Measurements from ENCODE around the gene INO80E. TPM values are rescaled to one million over a fixed set of nuclear protein-coding genes. Genes with fewer than 3 reads are reported as not detected.

The INO80E gene
- total RNA-seq, 1 experiment from 2014 or later = 89.8 TPM

DNA sequence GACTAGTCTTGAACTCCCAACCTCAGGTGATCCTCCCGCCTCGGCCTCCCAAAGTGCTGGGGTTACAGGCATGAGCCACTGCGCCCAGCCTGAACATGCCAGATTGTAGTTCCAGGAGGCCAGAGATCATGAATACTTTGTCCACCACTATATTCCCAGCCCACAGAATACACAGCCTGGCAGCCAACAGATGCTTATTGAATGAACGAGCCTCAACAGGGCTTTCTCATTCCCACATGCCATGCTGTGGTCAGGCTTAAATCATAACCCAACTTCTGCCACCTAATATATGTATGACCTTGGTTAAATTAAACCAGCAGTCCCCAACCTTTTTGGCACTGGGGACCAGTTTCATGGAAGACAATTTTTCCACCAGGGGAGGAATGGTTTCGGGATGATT, 37.3 kb upstream of the INO80E start:
- no peaks in the 10 kb centered on the region for H3K36me3 ChIP-seq (ENCODE audit: control insufficient read depth in 1 of 2, insufficient read depth in 2 of 2, low read length in 2 of 2)
- intact Hi-C loops (cut with micrococcal nuclease) = no loop called here
- CTCF ChIA-PET = interaction anchor here (0.7 kb wide), 1 partner anchor 44 kb away, joined by 3 read pairs; no protein-coding TSS in a partner anchor
- peaks cover 11 to 24% of the 10 kb centered on the region in 2 experiments for H3K4me1 ChIP-seq (ENCODE audit: control insufficient read depth in 1 of 2, insufficient read depth in 2 of 2, low read length in 2 of 2)
- no peaks in the 10 kb centered on the region for H3K79me2 ChIP-seq (ENCODE audit: insufficient read depth, low read length)
- H3K27me3 ChIP-seq (ENCODE audit: insufficient read depth, low read length) = no peaks in the 10 kb centered on the region
- ATAC-seq (no peak), DNase-seq (ENCODE audit: low read depth, low spot score) (no peak)
- no peak overlapping the region for H3K27ac ChIP-seq (ENCODE audit: low read depth, low read length)
- BruUV-seq (replicated peaks) = no TSS peak
- no peak overlapping the region for H3K4me3 ChIP-seq (replicated peaks in 1 of 2; ENCODE audit: low read depth in 1 of 2, low read length in 2 of 2)
- H3K4me2 ChIP-seq (ENCODE audit: low read length) = no peak overlapping the region
- TF ChIP-seq EZH2phosphoT487 (IDR thresholded peaks at IDR 0.05; ENCODE audit: borderline replicate concordance) (no peak), SP1 (IDR thresholded peaks at IDR 0.05; ENCODE audit: low read depth) (no peak), JUND (IDR thresholded peaks at IDR 0.05) (no peak), YY1 (IDR thresholded peaks at IDR 0.05; ENCODE audit: extremely low read depth, insufficient replicate concordance, low read depth, low read length) (no peak), EGR1 (IDR thresholded peaks at IDR 0.05; ENCODE audit: low read depth) (no peak), TCF7L2 (IDR thresholded peaks at IDR 0.05; ENCODE audit: borderline replicate concordance, extremely low read depth, insufficient read depth, insufficient read length) (no peak), RAD21 (IDR thresholded peaks at IDR 0.05; ENCODE audit: low read depth) (no peak), ZFX (IDR thresholded peaks at IDR 0.05) (no peak), ZNF274 (IDR thresholded peaks at IDR 0.05; ENCODE audit: low read depth, low read length) (no peak), ELF1 (IDR thresholded peaks at IDR 0.05; ENCODE audit: borderline replicate concordance, low read depth) (no peak), POLR2A (IDR thresholded peaks at IDR 0.05; ENCODE audit: borderline replicate concordance, extremely low read depth, insufficient read depth, insufficient read length) (no peak), SRF (IDR thresholded peaks at IDR 0.05; ENCODE audit: low read depth) (no peak), SIN3A (IDR thresholded peaks at IDR 0.05; ENCODE audit: low read depth) (no peak)
- TF ChIP-seq, protein P1, sequence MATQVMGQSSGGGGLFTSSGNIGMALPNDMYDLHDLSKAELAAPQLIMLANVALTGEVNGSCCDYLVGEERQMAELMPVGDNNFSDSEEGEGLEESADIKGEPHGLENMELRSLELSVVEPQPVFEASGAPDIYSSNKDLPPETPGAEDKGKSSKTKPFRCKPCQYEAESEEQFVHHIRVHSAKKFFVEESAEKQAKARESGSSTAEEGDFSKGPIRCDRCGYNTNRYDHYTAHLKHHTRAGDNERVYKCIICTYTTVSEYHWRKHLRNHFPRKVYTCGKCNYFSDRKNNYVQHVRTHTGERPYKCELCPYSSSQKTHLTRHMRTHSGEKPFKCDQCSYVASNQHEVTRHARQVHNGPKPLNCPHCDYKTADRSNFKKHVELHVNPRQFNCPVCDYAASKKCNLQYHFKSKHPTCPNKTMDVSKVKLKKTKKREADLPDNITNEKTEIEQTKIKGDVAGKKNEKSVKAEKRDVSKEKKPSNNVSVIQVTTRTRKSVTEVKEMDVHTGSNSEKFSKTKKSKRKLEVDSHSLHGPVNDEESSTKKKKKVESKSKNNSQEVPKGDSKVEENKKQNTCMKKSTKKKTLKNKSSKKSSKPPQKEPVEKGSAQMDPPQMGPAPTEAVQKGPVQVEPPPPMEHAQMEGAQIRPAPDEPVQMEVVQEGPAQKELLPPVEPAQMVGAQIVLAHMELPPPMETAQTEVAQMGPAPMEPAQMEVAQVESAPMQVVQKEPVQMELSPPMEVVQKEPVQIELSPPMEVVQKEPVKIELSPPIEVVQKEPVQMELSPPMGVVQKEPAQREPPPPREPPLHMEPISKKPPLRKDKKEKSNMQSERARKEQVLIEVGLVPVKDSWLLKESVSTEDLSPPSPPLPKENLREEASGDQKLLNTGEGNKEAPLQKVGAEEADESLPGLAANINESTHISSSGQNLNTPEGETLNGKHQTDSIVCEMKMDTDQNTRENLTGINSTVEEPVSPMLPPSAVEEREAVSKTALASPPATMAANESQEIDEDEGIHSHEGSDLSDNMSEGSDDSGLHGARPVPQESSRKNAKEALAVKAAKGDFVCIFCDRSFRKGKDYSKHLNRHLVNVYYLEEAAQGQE (IDR thresholded peaks at IDR 0.05; ENCODE audit: low read depth) = no peak
- POLR2A ChIA-PET = no interaction called here
- H3K9ac ChIP-seq (ENCODE audit: low read length) = no peak overlapping the region
- H3K9me3 ChIP-seq (ENCODE audit: control insufficient read depth in 1 of 2, insufficient read depth in 1 of 2, low read depth in 1 of 2, low read length in 2 of 2) = no peaks in the 10 kb centered on the region
- no peaks in the 10 kb centered on the region for H3K9me2 ChIP-seq (ENCODE audit: insufficient read depth)
- H2AFZ ChIP-seq (ENCODE audit: low read depth, low read length, poor library complexity, severe bottlenecking) = no peak overlapping the region
- RAD21 ChIA-PET (ENCODE audit: low non-redundant PET in 1 of 2, low total read pairs in 2 of 2, uncharacterized antibody in 2 of 2, unreplicated experiment in 2 of 2) = no interaction called here
- no peaks in the 10 kb centered on the region for H4K20me1 ChIP-seq (ENCODE audit: insufficient read depth)

Measured in HCT116 (cell line).